Measurements from ENCODE around the gene SSUH2. TPM values are rescaled to one million over a fixed set of nuclear protein-coding genes. Genes with fewer than 3 reads are reported as not detected.

The SSUH2 gene
- total RNA-seq, 1 experiment from 2014 or later, result 0.94 TPM

DNA sequence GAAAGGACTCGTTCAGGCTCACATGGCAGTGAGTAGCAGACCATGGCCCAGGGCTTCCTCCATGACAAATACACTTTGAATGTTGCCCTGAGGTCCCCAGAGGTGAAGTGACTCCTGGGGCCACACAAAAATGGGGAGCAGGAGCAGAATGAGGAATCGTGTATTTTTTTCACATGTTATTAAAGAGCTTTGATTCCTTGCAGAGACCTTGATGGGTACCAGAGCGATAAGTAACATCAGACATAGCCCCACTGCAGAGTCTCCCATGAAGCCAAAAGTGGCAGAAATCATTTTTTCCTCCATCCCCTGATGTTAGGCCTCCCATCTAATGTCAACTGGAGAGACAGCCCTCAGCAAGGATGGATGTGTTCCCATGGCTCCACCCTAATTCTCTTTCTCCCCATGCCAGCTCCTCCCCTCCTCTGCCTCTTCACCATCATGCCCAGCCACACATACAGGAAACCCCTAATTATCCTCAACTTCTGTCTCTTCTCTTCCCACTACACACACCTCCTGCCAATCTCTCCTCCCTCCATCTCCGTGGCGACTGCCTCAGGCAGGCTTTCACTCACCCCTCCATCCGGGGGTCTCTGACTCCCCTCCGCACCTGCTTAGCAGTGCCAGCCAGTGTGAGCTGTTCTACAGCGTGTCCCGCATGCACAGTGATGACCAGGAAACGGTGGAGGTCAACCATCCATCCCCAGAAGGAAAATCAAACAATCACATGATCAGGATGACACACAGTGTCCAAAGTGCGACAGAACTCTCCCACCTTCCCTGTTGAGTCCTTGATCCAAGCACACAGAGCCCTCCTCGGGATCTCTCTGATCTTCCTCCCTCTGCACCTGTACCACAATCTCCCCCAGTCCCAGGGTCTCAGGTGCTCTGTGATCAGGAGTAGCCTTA, 7.1 kb upstream of the SSUH2 start:
- H3K36me3 Mint-ChIP-seq, result no peaks in the 10 kb centered on the region
- no peak overlapping the region for H3K27ac Mint-ChIP-seq
- H3K4me1 Mint-ChIP-seq, result no peaks in the 10 kb centered on the region
- peaks cover 10% of the 10 kb centered on the region for H3K9me3 Mint-ChIP-seq
- ATAC-seq (no peak), DNase-seq (ENCODE audit: low spot score) (no peak)
- ChIA-PET CTCF (no interaction called here), POLR2A (no interaction called here)
- H3K4me3 Mint-ChIP-seq, result no peak overlapping the region
- peaks cover 2% of the 10 kb centered on the region for H3K27me3 Mint-ChIP-seq (ENCODE audit: low read depth)
- peak; percentile 39; the same call in 1 of the 2 replicates for TF ChIP-seq GABPB1 (CRISPR knock-in tag; IDR thresholded peaks at IDR 0.05)
- TF ChIP-seq, protein P1, sequence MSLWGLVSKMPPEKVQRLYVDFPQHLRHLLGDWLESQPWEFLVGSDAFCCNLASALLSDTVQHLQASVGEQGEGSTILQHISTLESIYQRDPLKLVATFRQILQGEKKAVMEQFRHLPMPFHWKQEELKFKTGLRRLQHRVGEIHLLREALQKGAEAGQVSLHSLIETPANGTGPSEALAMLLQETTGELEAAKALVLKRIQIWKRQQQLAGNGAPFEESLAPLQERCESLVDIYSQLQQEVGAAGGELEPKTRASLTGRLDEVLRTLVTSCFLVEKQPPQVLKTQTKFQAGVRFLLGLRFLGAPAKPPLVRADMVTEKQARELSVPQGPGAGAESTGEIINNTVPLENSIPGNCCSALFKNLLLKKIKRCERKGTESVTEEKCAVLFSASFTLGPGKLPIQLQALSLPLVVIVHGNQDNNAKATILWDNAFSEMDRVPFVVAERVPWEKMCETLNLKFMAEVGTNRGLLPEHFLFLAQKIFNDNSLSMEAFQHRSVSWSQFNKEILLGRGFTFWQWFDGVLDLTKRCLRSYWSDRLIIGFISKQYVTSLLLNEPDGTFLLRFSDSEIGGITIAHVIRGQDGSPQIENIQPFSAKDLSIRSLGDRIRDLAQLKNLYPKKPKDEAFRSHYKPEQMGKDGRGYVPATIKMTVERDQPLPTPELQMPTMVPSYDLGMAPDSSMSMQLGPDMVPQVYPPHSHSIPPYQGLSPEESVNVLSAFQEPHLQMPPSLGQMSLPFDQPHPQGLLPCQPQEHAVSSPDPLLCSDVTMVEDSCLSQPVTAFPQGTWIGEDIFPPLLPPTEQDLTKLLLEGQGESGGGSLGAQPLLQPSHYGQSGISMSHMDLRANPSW (CRISPR knock-in tag; conservative IDR thresholded peaks at IDR 0.05; ENCODE audit: low read depth), result no peak

DNA sequence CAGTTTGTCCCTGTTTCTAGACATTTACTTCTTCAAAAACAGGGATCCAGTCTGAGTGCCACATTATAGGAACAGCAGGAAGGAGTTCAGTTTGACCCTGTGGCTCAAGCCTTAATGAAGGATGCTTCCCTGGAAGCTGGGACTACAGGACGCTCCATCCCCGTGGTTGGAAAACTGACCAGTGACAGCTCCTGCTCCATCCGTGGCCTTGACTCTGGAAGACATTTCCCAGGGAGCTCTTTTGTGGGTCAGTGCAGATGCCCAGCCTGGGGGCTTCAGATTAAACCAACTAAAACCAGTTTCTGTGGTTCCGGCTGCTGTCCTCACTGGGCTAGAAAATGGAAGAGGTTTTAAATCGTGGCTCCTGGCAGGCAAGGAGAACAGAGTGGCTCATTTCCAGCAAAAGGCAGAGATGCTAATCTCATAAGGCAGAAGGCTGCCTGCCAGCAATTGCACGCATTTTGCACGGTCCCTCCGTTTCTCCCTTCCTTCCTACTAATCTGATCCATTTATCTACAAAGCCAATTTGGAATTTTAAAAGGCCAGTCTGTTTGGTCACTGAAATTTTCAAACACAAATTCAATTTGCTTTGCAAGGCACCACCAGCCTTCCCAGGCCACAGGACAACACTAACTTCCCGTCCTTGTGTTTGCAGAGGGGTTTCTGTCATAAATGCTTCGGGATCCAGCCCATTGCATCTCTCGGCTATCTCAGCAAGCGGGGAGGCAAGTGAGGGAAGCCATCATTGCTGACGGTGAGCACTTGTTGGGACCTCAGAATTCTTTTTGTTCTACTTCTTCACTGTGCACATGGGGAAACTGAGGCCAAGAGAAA, 6.2 kb upstream of the SSUH2 start:
- Mint-ChIP-seq H3K4me3 (no peak overlapping the region), H3K36me3 (no peaks in the 10 kb centered on the region), H3K4me1 (no peaks in the 10 kb centered on the region), H3K27me3 (ENCODE audit: low read depth) (peaks cover 2% of the 10 kb centered on the region), H3K9me3 (peaks cover 10% of the 10 kb centered on the region), H3K27ac (no peak overlapping the region)
- POLR2A ChIA-PET, result no interaction called here
- ATAC-seq (no peak), DNase-seq (ENCODE audit: low spot score) (no peak)
- CTCF ChIA-PET, result interaction anchor here (0.8 kb wide), 1 partner anchor 118 kb away, joined by 3 read pairs; the partner anchor contains the start of gene OXTR
- TF ChIP-seq KAT7 (CRISPR knock-in tag; IDR thresholded peaks at IDR 0.05; ENCODE audit: borderline replicate concordance), result no peak
- TF ChIP-seq, protein P2, sequence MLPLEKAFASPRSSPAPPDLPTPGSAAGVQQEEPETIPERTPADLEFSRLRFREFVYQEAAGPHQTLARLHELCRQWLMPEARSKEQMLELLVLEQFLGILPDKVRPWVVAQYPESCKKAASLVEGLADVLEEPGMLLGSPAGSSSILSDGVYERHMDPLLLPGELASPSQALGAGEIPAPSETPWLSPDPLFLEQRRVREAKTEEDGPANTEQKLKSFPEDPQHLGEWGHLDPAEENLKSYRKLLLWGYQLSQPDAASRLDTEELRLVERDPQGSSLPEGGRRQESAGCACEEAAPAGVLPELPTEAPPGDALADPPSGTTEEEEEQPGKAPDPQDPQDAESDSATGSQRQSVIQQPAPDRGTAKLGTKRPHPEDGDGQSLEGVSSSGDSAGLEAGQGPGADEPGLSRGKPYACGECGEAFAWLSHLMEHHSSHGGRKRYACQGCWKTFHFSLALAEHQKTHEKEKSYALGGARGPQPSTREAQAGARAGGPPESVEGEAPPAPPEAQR (CRISPR knock-in tag; IDR thresholded peaks at IDR 0.05), result no peak
- TF ChIP-seq, protein P3, sequence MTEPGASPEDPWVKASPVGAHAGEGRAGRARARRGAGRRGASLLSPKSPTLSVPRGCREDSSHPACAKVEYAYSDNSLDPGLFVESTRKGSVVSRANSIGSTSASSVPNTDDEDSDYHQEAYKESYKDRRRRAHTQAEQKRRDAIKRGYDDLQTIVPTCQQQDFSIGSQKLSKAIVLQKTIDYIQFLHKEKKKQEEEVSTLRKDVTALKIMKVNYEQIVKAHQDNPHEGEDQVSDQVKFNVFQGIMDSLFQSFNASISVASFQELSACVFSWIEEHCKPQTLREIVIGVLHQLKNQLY (CRISPR knock-in tag; IDR thresholded peaks at IDR 0.05), result no peak
- TF ChIP-seq SMAD4 (CRISPR knock-in tag; IDR thresholded peaks at IDR 0.05), result no peak
- TF ChIP-seq, protein P4, sequence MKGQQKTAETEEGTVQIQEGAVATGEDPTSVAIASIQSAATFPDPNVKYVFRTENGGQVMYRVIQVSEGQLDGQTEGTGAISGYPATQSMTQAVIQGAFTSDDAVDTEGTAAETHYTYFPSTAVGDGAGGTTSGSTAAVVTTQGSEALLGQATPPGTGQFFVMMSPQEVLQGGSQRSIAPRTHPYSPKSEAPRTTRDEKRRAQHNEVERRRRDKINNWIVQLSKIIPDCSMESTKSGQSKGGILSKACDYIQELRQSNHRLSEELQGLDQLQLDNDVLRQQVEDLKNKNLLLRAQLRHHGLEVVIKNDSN (CRISPR knock-in tag; IDR thresholded peaks at IDR 0.05), result no peak
- TF ChIP-seq ETV6 (CRISPR knock-in tag; IDR thresholded peaks at IDR 0.05), result no peak
- TF ChIP-seq, protein P5, sequence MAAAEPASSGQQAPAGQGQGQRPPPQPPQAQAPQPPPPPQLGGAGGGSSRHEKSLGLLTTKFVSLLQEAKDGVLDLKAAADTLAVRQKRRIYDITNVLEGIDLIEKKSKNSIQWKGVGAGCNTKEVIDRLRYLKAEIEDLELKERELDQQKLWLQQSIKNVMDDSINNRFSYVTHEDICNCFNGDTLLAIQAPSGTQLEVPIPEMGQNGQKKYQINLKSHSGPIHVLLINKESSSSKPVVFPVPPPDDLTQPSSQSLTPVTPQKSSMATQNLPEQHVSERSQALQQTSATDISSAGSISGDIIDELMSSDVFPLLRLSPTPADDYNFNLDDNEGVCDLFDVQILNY (CRISPR knock-in tag; IDR thresholded peaks at IDR 0.05), result no peak
- TF ChIP-seq, protein P6, sequence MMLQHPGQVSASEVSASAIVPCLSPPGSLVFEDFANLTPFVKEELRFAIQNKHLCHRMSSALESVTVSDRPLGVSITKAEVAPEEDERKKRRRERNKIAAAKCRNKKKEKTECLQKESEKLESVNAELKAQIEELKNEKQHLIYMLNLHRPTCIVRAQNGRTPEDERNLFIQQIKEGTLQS (CRISPR knock-in tag; conservative IDR thresholded peaks at IDR 0.05), result no peak
- TF ChIP-seq, protein P7, sequence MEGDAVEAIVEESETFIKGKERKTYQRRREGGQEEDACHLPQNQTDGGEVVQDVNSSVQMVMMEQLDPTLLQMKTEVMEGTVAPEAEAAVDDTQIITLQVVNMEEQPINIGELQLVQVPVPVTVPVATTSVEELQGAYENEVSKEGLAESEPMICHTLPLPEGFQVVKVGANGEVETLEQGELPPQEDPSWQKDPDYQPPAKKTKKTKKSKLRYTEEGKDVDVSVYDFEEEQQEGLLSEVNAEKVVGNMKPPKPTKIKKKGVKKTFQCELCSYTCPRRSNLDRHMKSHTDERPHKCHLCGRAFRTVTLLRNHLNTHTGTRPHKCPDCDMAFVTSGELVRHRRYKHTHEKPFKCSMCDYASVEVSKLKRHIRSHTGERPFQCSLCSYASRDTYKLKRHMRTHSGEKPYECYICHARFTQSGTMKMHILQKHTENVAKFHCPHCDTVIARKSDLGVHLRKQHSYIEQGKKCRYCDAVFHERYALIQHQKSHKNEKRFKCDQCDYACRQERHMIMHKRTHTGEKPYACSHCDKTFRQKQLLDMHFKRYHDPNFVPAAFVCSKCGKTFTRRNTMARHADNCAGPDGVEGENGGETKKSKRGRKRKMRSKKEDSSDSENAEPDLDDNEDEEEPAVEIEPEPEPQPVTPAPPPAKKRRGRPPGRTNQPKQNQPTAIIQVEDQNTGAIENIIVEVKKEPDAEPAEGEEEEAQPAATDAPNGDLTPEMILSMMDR (IDR thresholded peaks at IDR 0.05), result no peak
- TF ChIP-seq PRRX2 (CRISPR knock-in tag; IDR thresholded peaks at IDR 0.05), result no peak
- TF ChIP-seq IRF2 (CRISPR knock-in tag; IDR thresholded peaks at IDR 0.05; ENCODE audit: borderline replicate concordance, low read depth), result no peak
